Psoas muscle (tissue), 8 donors: ENCODE data around the gene DNAAF5. TPM values are rescaled to one million over a fixed set of nuclear protein-coding genes. Genes with fewer than 3 reads are reported as not detected.

Experiments
- ATAC-seq, 4 donors: fragments of 200-7000 bp; cut with Tn5 transposase; one replicate each; pipeline ENCODE4 v1.9.1; 2020; ENCODE audit warnings: moderate library complexity in 3 of 4, mild to moderate bottlenecking in 2 of 4
- DNase-seq, 2 donors: peaks; one replicate each; pipeline ENCODE4 v3.0.0-alpha.2; 2020
- H3K27ac ChIP-seq: fragments of 200-600 bp; one replicate; pipeline ENCODE4 v1.8.0; 2022
- H3K27me3 ChIP-seq, 3 donors: fragments of 200-600 bp in 1 of 3; one replicate each; pipeline versions ENCODE4 v1.6.1 to v1.8.0; 2013 to 2022; ENCODE audit warnings: low read length in 2 of 3, mild to moderate bottlenecking in 2 of 3, moderate library complexity in 1 of 3; ENCODE audit not compliant: insufficient read depth in 3 of 3
- H3K36me3 ChIP-seq, 2 donors: fragments of 200-600 bp in 1 of 2; one replicate each; pipeline versions ENCODE4 v1.6.1 to v1.8.0; 2013 to 2022; ENCODE audit warnings: low read depth in 1 of 2, mild to moderate bottlenecking in 1 of 2, moderate library complexity in 1 of 2; ENCODE audit not compliant: insufficient read depth in 1 of 2
- H3K4me1 ChIP-seq: fragments of 200-600 bp; one replicate; pipeline ENCODE4 v1.8.0; 2022
- H3K4me3 ChIP-seq: fragments of 200-600 bp; one replicate; pipeline ENCODE4 v1.8.0; 2022; ENCODE audit warnings: mild to moderate bottlenecking
- H3K9me3 ChIP-seq: fragments of 200-600 bp; one replicate; pipeline ENCODE4 v1.8.0; 2022
- WGBS, 3 donors: extraction: QIAGEN DNeasy Blood & Tissue Kit; methylation state at CpG; one replicate each; pipeline versions ENCODE4 v1.1.6 to v1.1.7; 2013; 5-methylcytosine and 5-hydroxymethylcytosine counted together
- intact Hi-C, 2 donors: fragments of 100-400 bp; cut with DNase I; formaldehyde crosslinking; loops; one replicate each; pipeline versions ENCODE4 v1.11.0 to v1.14.2; 2022
- polyA plus RNA-seq, 3 donors: library from polyadenylated mRNA; stranded (reverse); fragments of 200-250 nt; gene quantifications; one replicate each; pipeline ENCODE4 v1.2.3, GENCODE V29; 2013
- total RNA-seq, 4 donors: library from RNA; stranded (reverse); fragmentation: NEBNext Ultra II Directional in 2 of 4; extraction: Animal tissue kit (Norgen Biotek cat#: 25700) in 2 of 4; gene quantifications; one replicate each; pipeline versions ENCODE4 v1.2.1 to v1.2.4, GENCODE V29; 2021 to 2023
- TF ChIP-seq, protein P1 (sequence below): fragments of 200-600 bp; IDR thresholded peaks from one replicate; pipeline ENCODE4 v1.8.0; 2022; ENCODE audit warnings: antibody characterized with exemption
- donor health status: healthy with polysubstance abuse.
- donor health status: DM: no; HTN: no; CAD: no; lungs with moderate emphysema.
- donor health status: Bipolar disorder and iron deficiency.
- donor health status: healthy.
- donor health status: DM: yes; HTN: yes; CAD: no.
- donor health status: DM: no; HTN: no; CAD: no.
- donor health status: DM: no; HTN: no; CAD: no.
- donor health status: DM: yes; HTN: yes; CAD: no.

DNAAF5 gene
- total and polyA plus RNA-seq, 7 donors = 9.3 to 26.7 (median 17.8) TPM

DNA sequence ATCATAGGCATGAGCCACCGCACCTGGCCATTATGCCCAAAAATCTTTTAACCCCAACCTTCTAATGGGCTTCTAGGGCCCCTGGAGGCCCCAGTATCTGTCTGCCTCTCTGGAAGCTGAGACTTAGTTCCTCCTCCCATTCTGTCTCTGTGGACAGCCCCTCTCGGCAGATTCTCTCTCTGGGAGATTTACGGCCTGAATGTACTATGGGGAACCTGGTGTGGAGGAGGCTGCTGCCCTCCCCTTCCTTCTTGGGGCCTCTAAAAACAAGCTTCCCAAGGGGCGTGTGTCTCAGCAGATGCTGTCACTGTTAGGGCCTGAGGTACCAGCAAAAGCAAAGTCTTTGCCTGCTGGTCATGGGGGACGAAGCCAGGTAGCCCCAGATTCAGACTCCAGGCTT lies 36.4 kb downstream of the DNAAF5 start:
- TF ChIP-seq, protein P1, sequence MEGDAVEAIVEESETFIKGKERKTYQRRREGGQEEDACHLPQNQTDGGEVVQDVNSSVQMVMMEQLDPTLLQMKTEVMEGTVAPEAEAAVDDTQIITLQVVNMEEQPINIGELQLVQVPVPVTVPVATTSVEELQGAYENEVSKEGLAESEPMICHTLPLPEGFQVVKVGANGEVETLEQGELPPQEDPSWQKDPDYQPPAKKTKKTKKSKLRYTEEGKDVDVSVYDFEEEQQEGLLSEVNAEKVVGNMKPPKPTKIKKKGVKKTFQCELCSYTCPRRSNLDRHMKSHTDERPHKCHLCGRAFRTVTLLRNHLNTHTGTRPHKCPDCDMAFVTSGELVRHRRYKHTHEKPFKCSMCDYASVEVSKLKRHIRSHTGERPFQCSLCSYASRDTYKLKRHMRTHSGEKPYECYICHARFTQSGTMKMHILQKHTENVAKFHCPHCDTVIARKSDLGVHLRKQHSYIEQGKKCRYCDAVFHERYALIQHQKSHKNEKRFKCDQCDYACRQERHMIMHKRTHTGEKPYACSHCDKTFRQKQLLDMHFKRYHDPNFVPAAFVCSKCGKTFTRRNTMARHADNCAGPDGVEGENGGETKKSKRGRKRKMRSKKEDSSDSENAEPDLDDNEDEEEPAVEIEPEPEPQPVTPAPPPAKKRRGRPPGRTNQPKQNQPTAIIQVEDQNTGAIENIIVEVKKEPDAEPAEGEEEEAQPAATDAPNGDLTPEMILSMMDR = no peak
- intact Hi-C loops = no loop called here
- H3K27ac ChIP-seq = no peak overlapping the region

DNA sequence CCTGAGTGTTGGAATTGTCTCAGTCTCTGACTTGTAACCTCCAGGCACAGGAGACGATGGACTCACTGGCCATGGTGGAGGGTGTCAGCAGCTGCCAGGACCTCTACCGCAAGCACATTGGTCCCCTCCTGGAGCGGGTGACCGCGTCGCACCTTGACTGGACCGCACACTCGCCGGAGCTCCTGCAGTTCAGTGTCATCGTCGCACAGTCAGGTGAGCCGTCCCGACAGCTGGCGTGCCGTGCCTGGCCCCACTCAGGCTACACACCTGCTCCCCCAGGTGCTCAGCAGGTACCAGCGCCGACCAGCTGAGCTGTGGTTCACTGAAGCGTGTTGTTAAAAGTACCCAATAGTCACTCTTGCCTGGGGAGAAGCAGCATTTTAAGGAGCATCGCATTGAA lies 37.3 kb downstream of the DNAAF5 start:
- no peak overlapping the region for H3K27ac ChIP-seq
- H3K27me3 ChIP-seq = no peaks in the 10 kb centered on the region
- no peak for DNase-seq
- 96 to 97% (median 97%) methylated on average over 19 of the region's 19 CpGs for WGBS, 3 donors
- ATAC-seq = no peak
- TF ChIP-seq, protein P1 = no peak
- peaks cover 5% of the 10 kb centered on the region for H3K4me1 ChIP-seq
- no peaks in the 10 kb centered on the region for H3K9me3 ChIP-seq
- no peak overlapping the region for H3K4me3 ChIP-seq
- H3K36me3 ChIP-seq = peaks cover 0 to 79% of the 10 kb centered on the region in 2 donors
- intact Hi-C loops = no loop called here

More for the DNA sequence above, 36.4 kb downstream of the DNAAF5 start:
- Histone ChIP-seq H3K4me3 (no peak overlapping the region), H3K9me3 (no peaks in the 10 kb centered on the region), H3K36me3 (peaks cover 0 to 87% of the 10 kb centered on the region in 2 donors), H3K4me1 (no peaks in the 10 kb centered on the region), H3K27me3 (no peaks in the 10 kb centered on the region)
- 76 to 88% (median 86%) methylated on average over 5 of the region's 5 CpGs for WGBS, 3 donors
- DNase-seq (no peak), ATAC-seq (no peak)

DNA sequence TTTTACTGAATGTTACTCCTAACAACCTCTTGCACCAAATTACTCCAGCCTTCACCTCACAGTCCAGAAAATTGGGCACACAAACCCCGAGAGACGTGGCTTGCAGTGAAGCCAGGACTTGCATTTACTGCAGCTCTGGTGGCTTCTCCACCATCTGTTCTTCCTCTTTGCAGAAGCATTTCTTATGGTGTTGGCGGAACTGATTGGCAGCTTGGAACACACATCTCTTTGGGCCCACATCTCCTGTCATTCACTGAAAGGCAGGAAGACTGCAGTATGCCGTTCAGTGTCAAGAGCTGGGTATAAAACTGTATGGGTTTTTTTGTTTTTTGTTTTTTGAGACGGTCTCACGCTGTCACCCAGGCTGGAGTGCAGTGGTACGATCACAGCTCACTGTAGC lies 38.9 kb downstream of the DNAAF5 start:
- DNase-seq = no peak
- H3K27me3 ChIP-seq = no peaks in the 10 kb centered on the region
- 93 to 95% (median 95%) methylated on average over 7 of the region's 7 CpGs for WGBS, 3 donors
- peaks cover 0 to 63% of the 10 kb centered on the region in 2 donors for H3K36me3 ChIP-seq
- intact Hi-C loops = no loop called here
- no peak overlapping the region for H3K27ac ChIP-seq
- ATAC-seq = no peak
- H3K9me3 ChIP-seq = no peaks in the 10 kb centered on the region
- H3K4me3 ChIP-seq = no peak overlapping the region
- peaks cover 10% of the 10 kb centered on the region for H3K4me1 ChIP-seq
- TF ChIP-seq, protein P1 = no peak

DNA sequence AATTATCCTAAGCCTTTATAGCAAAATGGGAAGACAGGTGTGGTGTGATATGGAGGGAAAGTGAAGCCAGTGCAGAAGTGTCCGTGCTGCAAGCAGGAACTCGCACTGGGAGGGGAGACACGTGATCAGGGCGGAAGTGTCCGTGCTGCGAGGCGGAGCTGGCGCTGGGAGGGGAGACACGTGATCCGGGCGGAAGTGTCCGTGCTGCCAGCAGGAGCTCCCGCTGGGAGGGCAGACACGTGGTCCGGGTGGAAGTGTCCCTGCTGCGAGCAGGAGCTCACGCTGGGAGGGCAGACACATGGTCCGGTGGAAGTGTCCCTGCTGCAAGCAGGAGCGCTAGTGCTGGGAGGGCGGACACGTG lies 41.1 kb downstream of the DNAAF5 start:
- no peak overlapping the region for H3K27ac ChIP-seq
- H3K36me3 ChIP-seq = peaks cover 0 to 48% of the 10 kb centered on the region in 2 donors
- intact Hi-C loops = loop anchor here in 1 of 2 donors (2.0 kb wide), 1 partner anchor 19 kb away; no protein-coding TSS in a partner anchor
- DNase-seq (no peak), ATAC-seq (peak in 2 of 4 donors; percentile 6 to 41)
- peaks cover 22% of the 10 kb centered on the region for H3K4me1 ChIP-seq
- TF ChIP-seq, protein P1 = no peak
- peak overlapping the region; percentile 7 for H3K4me3 ChIP-seq
- H3K9me3 ChIP-seq = no peaks in the 10 kb centered on the region
- 80 to 88% (median 85%) methylated on average over 20 to 21 of the region's 21 CpGs for WGBS, 3 donors
- no peaks in the 10 kb centered on the region for H3K27me3 ChIP-seq
